ENCODE data around the gene NPR1.

Gene NPR1

DNA sequence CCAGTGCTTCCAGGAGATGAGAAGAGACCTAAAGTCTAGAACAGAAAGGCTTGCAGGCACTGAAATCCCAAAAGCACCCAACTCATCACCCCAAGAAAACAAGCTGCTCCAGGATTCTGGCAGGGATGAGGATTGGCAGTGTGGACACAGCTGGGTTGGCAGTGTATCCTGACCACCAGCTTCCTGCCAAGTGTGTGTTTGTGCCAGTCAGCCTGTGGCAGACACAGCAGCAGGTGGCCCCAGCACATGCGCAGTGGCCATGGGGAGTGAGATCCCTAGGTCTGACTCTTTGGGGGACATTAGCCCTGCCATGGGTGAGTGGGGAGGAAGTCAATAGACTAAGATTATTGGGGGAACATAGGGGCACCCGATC lies 28.6 kb upstream of the NPR1 start:
- Histone ChIP-seq H3K4me3 (ENCODE audit: insufficient read length, low read depth) (no peak overlapping the region), H3K36me3 (ENCODE audit: insufficient read depth, insufficient read length, low read length) (peaks cover 26% of the 10 kb centered on the region), H3K27me3 (ENCODE audit: insufficient read depth, insufficient read length) (no peaks in the 10 kb centered on the region), H3K9ac (ENCODE audit: insufficient read length, low read depth) (no peak overlapping the region), H3K9me3 (ENCODE audit: insufficient read depth, low read length) (no peaks in the 10 kb centered on the region), H3K4me1 (ENCODE audit: insufficient read depth, insufficient read length) (peaks cover 3% of the 10 kb centered on the region)
- no peak for DNase-seq (ENCODE audit: low read depth, low spot score)
- TF ChIP-seq YY1 (IDR thresholded peaks at IDR 0.05; ENCODE audit: insufficient read depth, insufficient read length): no peak
- TF ChIP-seq ZNF274 (IDR thresholded peaks at IDR 0.05; ENCODE audit: low read depth, low read length): no peak
- TF ChIP-seq SUZ12 (IDR thresholded peaks at IDR 0.05; ENCODE audit: extremely low read depth, insufficient read depth, insufficient read length): no peak

DNA sequence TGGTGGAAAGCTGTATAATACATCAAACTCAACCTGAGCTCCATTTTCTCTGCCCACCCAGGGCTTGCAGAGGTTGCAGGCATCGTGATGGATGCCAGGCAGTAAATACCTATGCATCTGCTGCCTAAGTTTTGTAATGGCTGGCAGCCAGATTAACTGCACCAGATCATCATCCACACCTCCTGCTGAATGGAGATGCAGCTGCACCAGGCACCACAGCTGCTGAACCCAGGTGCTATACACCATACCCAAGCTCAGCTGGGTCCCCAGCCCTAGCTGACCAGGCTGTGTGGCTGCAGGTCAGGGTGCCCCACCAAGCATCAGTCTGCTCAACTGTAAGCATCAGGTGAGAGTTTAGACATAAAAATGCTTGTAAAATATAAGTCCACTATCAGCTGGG lies 26.7 kb upstream of the NPR1 start:
- Histone ChIP-seq H3K4me1 (ENCODE audit: insufficient read depth, insufficient read length) (peaks cover 3% of the 10 kb centered on the region), H3K36me3 (ENCODE audit: insufficient read depth, insufficient read length, low read length) (peaks cover 7% of the 10 kb centered on the region), H3K9me3 (ENCODE audit: insufficient read depth, low read length) (no peaks in the 10 kb centered on the region), H3K4me3 (ENCODE audit: insufficient read length, low read depth) (no peak overlapping the region), H3K9ac (ENCODE audit: insufficient read length, low read depth) (no peak overlapping the region), H3K27me3 (ENCODE audit: insufficient read depth, insufficient read length) (no peaks in the 10 kb centered on the region)
- TF ChIP-seq ZNF274 (IDR thresholded peaks at IDR 0.05; ENCODE audit: low read depth, low read length) (no peak), SUZ12 (IDR thresholded peaks at IDR 0.05; ENCODE audit: extremely low read depth, insufficient read depth, insufficient read length) (no peak), YY1 (IDR thresholded peaks at IDR 0.05; ENCODE audit: insufficient read depth, insufficient read length) (no peak)
- DNase-seq (ENCODE audit: low read depth, low spot score): no peak

DNA sequence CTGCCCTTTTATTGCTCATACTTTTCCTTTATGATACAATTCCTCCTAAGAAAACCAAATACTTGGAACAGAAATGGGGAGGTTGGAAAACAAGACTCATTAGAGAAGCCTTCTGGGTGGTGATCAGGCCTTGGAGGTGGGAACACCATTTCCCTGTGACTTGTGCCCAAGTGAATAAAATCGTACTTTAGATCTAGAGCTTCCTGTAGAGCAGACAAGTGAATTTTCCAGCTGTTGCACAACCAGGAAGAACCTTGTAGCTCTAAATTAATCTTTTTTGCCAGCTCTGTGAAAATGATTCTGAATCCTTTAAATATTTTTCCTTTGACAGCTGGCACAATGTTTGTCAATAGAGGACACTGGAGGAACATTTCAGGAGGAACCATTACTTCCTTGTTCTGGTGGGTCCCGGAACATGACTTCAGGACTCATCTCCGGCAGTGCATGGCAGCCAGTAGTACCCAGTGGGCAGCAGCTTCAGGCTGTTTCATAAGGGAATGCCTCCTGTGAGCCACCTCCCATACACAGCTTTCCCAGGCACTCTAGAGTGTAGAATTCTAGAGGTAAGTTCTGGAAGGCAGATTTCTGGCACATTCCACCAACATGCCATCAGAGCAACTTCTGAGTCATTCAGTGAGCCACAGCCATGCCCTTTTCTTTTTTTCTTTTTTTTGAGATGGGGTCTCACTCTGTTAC lies 25.5 kb upstream of the NPR1 start:
- no peak for TF ChIP-seq YY1 (IDR thresholded peaks at IDR 0.05; ENCODE audit: insufficient read depth, insufficient read length)
- no peak for TF ChIP-seq SUZ12 (IDR thresholded peaks at IDR 0.05; ENCODE audit: extremely low read depth, insufficient read depth, insufficient read length)
- TF ChIP-seq ZNF274 (IDR thresholded peaks at IDR 0.05; ENCODE audit: low read depth, low read length): no peak
- no peaks in the 10 kb centered on the region for H3K36me3 ChIP-seq (ENCODE audit: insufficient read depth, insufficient read length, low read length)
- H3K27me3 ChIP-seq (ENCODE audit: insufficient read depth, insufficient read length): no peaks in the 10 kb centered on the region
- no peak overlapping the region for H3K4me3 ChIP-seq (ENCODE audit: insufficient read length, low read depth)
- peaks cover 3% of the 10 kb centered on the region for H3K4me1 ChIP-seq (ENCODE audit: insufficient read depth, insufficient read length)
- no peaks in the 10 kb centered on the region for H3K9me3 ChIP-seq (ENCODE audit: insufficient read depth, low read length)
- no peak for DNase-seq (ENCODE audit: low read depth, low spot score)
- H3K9ac ChIP-seq (ENCODE audit: insufficient read length, low read depth): no peak overlapping the region

DNA sequence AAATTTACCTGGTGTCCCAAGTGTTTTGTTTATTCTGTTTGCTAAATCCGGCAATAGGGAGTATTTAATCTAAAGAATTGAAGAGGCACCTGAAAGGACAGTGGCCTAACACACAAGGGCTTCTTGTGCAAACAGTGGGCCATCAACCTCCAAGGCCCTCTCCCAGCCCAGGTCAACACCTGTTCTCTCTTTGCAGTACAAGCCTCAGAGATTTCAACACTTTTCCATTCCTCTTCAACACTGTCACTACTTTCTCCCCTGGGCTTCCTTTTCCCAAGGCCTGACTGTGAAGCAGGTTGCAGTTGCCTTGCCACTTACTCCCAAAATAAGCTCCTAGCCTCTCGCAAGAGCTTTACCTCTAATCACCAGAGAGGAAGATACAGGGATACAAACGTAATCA lies 23.2 kb upstream of the NPR1 start:
- Histone ChIP-seq H3K36me3 (ENCODE audit: insufficient read depth, insufficient read length, low read length) (peaks cover 5% of the 10 kb centered on the region), H3K27me3 (ENCODE audit: insufficient read depth, insufficient read length) (no peaks in the 10 kb centered on the region), H3K9me3 (ENCODE audit: insufficient read depth, low read length) (no peaks in the 10 kb centered on the region), H3K4me3 (ENCODE audit: insufficient read length, low read depth) (no peak overlapping the region), H3K4me1 (ENCODE audit: insufficient read depth, insufficient read length) (no peaks in the 10 kb centered on the region), H3K9ac (ENCODE audit: insufficient read length, low read depth) (peak overlapping the region; percentile 9)
- TF ChIP-seq SUZ12 (IDR thresholded peaks at IDR 0.05; ENCODE audit: extremely low read depth, insufficient read depth, insufficient read length) (no peak), YY1 (IDR thresholded peaks at IDR 0.05; ENCODE audit: insufficient read depth, insufficient read length) (no peak), ZNF274 (IDR thresholded peaks at IDR 0.05; ENCODE audit: low read depth, low read length) (no peak)
- no peak for DNase-seq (ENCODE audit: low read depth, low spot score)

DNA sequence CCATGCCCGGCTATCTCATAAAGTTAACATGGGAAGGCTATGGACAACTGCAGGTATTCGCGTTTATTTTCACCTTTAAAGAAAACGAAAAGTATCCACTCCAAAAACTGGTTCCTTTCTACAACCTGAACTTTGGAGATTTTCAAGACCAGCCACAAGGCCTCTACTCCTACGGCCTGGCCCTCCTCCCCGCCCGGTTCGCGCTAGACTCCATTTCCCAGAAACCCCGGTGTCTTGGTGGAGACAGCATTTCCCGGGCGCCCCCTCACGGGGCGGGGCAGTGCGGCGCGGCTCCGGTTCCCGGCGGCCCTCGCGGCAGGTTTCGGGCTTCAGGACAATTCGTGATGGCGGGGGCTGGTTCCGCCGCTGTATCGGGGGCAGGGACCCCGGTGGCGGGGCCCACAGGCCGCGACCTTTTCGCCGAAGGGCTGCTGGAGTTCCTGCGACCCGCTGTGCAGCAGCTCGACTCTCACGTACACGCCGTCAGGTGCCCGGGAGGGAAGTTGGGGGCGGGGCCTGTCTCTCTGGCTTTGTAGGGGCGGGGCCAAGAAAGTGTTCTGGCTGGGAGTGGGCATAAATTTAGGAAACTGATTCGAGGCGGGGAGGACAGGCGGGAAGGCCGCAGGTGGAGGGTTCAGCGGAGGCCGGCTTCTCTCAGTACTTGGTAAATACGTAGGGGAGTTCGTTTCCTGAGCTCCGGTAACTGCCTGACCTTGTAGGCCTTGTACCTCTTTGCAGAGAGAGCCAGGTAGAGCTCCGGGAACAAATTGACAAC lies 19.9 kb upstream of the NPR1 start, which contains the start of gene SNAPIN:
Gene SNAPIN, plus strand, starts transcription at position 304 of the 775 bp plus-strand sequence. Its CDS starts 41 bp downstream, at position 345.
- peak within 1 kb of the TSS; percentile 93 for H3K9ac ChIP-seq (ENCODE audit: insufficient read length, low read depth)

DNA sequence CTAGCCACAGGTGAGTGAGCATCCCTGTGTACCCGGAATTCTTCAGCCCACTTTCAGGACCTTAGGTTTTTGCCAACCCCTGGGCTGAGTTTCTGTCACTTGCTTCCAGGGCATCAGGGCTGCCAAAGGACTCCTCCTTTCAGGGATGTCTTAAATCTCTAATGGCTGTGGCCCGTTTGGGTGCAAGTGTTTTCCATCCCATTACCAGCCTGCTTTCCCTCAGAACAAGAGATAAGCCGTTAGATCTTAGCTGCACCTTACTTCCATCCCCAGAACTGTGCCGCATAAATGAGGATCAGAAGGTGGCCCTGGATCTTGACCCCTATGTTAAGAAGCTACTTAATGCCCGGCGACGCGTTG lies 19.3 kb upstream of the NPR1 start:
- no peaks in the 10 kb centered on the region for H3K9me3 ChIP-seq (ENCODE audit: insufficient read depth, low read length)
- peaks cover 43% of the 10 kb centered on the region for H3K36me3 ChIP-seq (ENCODE audit: insufficient read depth, insufficient read length, low read length)
- H3K4me3 ChIP-seq (ENCODE audit: insufficient read length, low read depth): peak overlapping the region; percentile 74
- H3K4me1 ChIP-seq (ENCODE audit: insufficient read depth, insufficient read length): no peaks in the 10 kb centered on the region
- H3K27me3 ChIP-seq (ENCODE audit: insufficient read depth, insufficient read length): no peaks in the 10 kb centered on the region
- no peak for TF ChIP-seq ZNF274 (IDR thresholded peaks at IDR 0.05; ENCODE audit: low read depth, low read length)
- no peak for TF ChIP-seq YY1 (IDR thresholded peaks at IDR 0.05; ENCODE audit: insufficient read depth, insufficient read length)
- TF ChIP-seq SUZ12 (IDR thresholded peaks at IDR 0.05; ENCODE audit: extremely low read depth, insufficient read depth, insufficient read length): no peak
- peak overlapping the region; percentile 93 for H3K9ac ChIP-seq (ENCODE audit: insufficient read length, low read depth)
- DNase-seq (ENCODE audit: low read depth, low spot score): no peak

More for the DNA sequence above, 19.9 kb upstream of the NPR1 start, which contains the start of gene SNAPIN:
- H3K4me3 ChIP-seq (ENCODE audit: insufficient read length, low read depth): peak within 1 kb of the TSS; percentile 74
- H3K27me3 ChIP-seq (ENCODE audit: insufficient read depth, insufficient read length): no peaks in the 10 kb centered on the region
- TF ChIP-seq YY1 (IDR thresholded peaks at IDR 0.05; ENCODE audit: insufficient read depth, insufficient read length) (peak; percentile 39), ZNF274 (IDR thresholded peaks at IDR 0.05; ENCODE audit: low read depth, low read length) (no peak)
- H3K9me3 ChIP-seq (ENCODE audit: insufficient read depth, low read length): no peaks in the 10 kb centered on the region
- peak; percentile 90 for DNase-seq (ENCODE audit: low read depth, low spot score)
- H3K36me3 ChIP-seq (ENCODE audit: insufficient read depth, insufficient read length, low read length): peaks cover 37% of the 10 kb centered on the region
- no peaks in the 10 kb centered on the region for H3K4me1 ChIP-seq (ENCODE audit: insufficient read depth, insufficient read length)

DNA sequence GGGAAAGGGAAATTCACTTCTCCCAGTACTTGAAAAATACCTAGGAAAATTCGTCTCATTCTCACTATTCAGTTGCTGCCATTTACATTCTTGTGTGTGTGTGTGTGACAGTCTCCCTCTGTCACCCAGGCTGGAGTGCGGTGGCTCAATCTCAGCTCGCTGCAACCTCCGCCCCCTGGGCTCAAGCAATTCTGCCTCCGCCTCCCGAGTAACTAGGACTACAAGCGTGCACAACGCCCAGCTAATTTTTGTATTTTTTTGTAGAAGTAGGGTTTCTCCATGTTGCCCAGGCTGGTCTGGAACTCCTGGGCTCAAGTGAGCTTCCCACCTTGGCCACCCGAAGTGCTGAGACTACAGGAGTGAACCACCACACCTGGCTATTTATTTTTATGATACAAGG lies 18.8 kb upstream of the NPR1 start:
- peak overlapping the region; percentile 6 for H3K9ac ChIP-seq (ENCODE audit: insufficient read length, low read depth)
- H3K36me3 ChIP-seq (ENCODE audit: insufficient read depth, insufficient read length, low read length): peaks cover 48% of the 10 kb centered on the region
- H3K9me3 ChIP-seq (ENCODE audit: insufficient read depth, low read length): no peaks in the 10 kb centered on the region
- no peak for DNase-seq (ENCODE audit: low read depth, low spot score)
- H3K27me3 ChIP-seq (ENCODE audit: insufficient read depth, insufficient read length): no peaks in the 10 kb centered on the region
- no peak for TF ChIP-seq YY1 (IDR thresholded peaks at IDR 0.05; ENCODE audit: insufficient read depth, insufficient read length)
- no peak for TF ChIP-seq SUZ12 (IDR thresholded peaks at IDR 0.05; ENCODE audit: extremely low read depth, insufficient read depth, insufficient read length)
- TF ChIP-seq ZNF274 (IDR thresholded peaks at IDR 0.05; ENCODE audit: low read depth, low read length): no peak
- no peak overlapping the region for H3K4me3 ChIP-seq (ENCODE audit: insufficient read length, low read depth)
- H3K4me1 ChIP-seq (ENCODE audit: insufficient read depth, insufficient read length): no peaks in the 10 kb centered on the region
